ENCODE data around the gene PCP4L1. TPM values are rescaled to one million over a fixed set of nuclear protein-coding genes. Genes with fewer than 3 reads are reported as not detected.

PCP4L1 gene
- total and polyA plus RNA-seq, 2 donors (not counting 1 experiment from before 2014, with no cell fraction given): not detected

- Histone ChIP-seq H3K4me3 (replicated peaks in 1 of 4; ENCODE audit: control extremely low read depth in 1 of 4, insufficient read depth in 1 of 4, low read depth in 3 of 4, low read length in 4 of 4) (no peak overlapping the region), H3K9ac (ENCODE audit: insufficient read depth, low read length) (no peak overlapping the region), H2AFZ (ENCODE audit: low read length) (no peak overlapping the region), H3K79me2 (ENCODE audit: control insufficient read depth, insufficient read depth, low read length) (no peaks in the 10 kb centered on the region), H3K27me3 (ENCODE audit: control insufficient read depth, insufficient read depth, low read length) (peaks cover 2% of the 10 kb centered on the region), H3K4me1 (ENCODE audit: control insufficient read depth, extremely low read depth, insufficient read depth, low read length) (no peaks in the 10 kb centered on the region), H4K20me1 (ENCODE audit: control insufficient read depth, extremely low read depth, insufficient read depth, low read length) (no peaks in the 10 kb centered on the region), H3K4me2 (ENCODE audit: extremely low read depth, insufficient read depth, low read length) (no peak overlapping the region), H3K9me3 (ENCODE audit: control insufficient read depth, insufficient read depth, low read depth, low read length) (no peaks in the 10 kb centered on the region), H3K27ac (ENCODE audit: insufficient read depth, low read length) (no peak overlapping the region), H3K36me3 (ENCODE audit: control insufficient read depth, insufficient read depth, low read length) (no peaks in the 10 kb centered on the region)
- TF ChIP-seq EZH2 (IDR thresholded peaks at IDR 0.05; ENCODE audit: low read length, missing control alignments): no peak
- TF ChIP-seq, protein P1, sequence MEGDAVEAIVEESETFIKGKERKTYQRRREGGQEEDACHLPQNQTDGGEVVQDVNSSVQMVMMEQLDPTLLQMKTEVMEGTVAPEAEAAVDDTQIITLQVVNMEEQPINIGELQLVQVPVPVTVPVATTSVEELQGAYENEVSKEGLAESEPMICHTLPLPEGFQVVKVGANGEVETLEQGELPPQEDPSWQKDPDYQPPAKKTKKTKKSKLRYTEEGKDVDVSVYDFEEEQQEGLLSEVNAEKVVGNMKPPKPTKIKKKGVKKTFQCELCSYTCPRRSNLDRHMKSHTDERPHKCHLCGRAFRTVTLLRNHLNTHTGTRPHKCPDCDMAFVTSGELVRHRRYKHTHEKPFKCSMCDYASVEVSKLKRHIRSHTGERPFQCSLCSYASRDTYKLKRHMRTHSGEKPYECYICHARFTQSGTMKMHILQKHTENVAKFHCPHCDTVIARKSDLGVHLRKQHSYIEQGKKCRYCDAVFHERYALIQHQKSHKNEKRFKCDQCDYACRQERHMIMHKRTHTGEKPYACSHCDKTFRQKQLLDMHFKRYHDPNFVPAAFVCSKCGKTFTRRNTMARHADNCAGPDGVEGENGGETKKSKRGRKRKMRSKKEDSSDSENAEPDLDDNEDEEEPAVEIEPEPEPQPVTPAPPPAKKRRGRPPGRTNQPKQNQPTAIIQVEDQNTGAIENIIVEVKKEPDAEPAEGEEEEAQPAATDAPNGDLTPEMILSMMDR (conservative IDR thresholded peaks at IDR 0.05 in 1 of 2, IDR thresholded peaks at IDR 0.05 in 1 of 2; ENCODE audit: low read depth in 1 of 2, low read length in 2 of 2): no peak
- DNase-seq (ENCODE audit: low read depth in 2 of 2): no peak
Observed at GRCh38 chr1:161285521-161285920, 27.0 kb downstream of the PCP4L1 start.

DNA sequence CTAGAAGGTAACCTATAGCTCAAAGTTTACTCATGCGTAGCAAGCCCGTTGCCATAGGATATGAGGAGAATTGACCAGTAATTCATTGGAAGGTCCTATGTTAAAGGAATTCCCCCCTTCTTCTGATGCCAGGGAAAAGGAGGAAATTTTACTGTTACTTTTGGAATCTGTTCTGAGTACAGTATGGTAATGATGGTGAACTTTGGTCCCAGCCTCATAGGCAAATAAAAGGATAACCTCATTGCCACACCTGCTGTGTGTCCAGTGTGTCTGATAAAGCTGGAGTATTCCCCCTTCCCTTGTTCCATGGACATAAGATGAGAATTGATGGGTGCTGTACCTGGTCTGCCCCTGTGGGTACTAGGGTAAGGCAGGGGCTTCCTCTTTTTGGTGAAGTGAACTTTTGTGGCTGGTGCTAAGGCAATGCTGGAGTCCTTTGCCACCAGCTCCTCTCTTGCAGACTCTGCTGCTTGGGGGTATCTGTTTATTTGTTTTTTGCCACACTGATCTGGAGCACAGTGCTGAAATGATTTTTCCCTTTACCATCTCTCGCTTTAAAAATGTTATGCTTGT lies 29.0 kb downstream of the PCP4L1 start:
- H3K9me3 ChIP-seq (ENCODE audit: control insufficient read depth, insufficient read depth, low read depth, low read length): no peaks in the 10 kb centered on the region
- no peak for DNase-seq (ENCODE audit: low read depth in 2 of 2)

GRCh38 chr1:161290779-161291178 lies 32.2 kb downstream of the PCP4L1 start:
- no peak overlapping the region for H3K4me2 ChIP-seq (ENCODE audit: extremely low read depth, insufficient read depth, low read length)
- TF ChIP-seq, protein P1 (conservative IDR thresholded peaks at IDR 0.05 in 1 of 2, IDR thresholded peaks at IDR 0.05 in 1 of 2; ENCODE audit: low read depth in 1 of 2, low read length in 2 of 2): no peak
- no peak for TF ChIP-seq EZH2 (IDR thresholded peaks at IDR 0.05; ENCODE audit: low read length, missing control alignments)
- H3K79me2 ChIP-seq (ENCODE audit: control insufficient read depth, insufficient read depth, low read length): no peaks in the 10 kb centered on the region
- DNase-seq (ENCODE audit: low read depth in 2 of 2): no peak
- H3K9ac ChIP-seq (ENCODE audit: insufficient read depth, low read length): no peak overlapping the region
- no peaks in the 10 kb centered on the region for H3K4me1 ChIP-seq (ENCODE audit: control insufficient read depth, extremely low read depth, insufficient read depth, low read length)
- no peaks in the 10 kb centered on the region for H4K20me1 ChIP-seq (ENCODE audit: control insufficient read depth, extremely low read depth, insufficient read depth, low read length)
- no peak overlapping the region for H3K27ac ChIP-seq (ENCODE audit: insufficient read depth, low read length)
- H3K36me3 ChIP-seq (ENCODE audit: control insufficient read depth, insufficient read depth, low read length): no peaks in the 10 kb centered on the region
- H3K4me3 ChIP-seq (replicated peaks in 1 of 4; ENCODE audit: control extremely low read depth in 1 of 4, insufficient read depth in 1 of 4, low read depth in 3 of 4, low read length in 4 of 4): no peak overlapping the region
- H3K9me3 ChIP-seq (ENCODE audit: control insufficient read depth, insufficient read depth, low read depth, low read length): no peaks in the 10 kb centered on the region
- H3K27me3 ChIP-seq (ENCODE audit: control insufficient read depth, insufficient read depth, low read length): no peaks in the 10 kb centered on the region
- H2AFZ ChIP-seq (ENCODE audit: low read length): no peak overlapping the region

More for the DNA sequence above, 29.0 kb downstream of the PCP4L1 start:
- peaks cover 2% of the 10 kb centered on the region for H3K27me3 ChIP-seq (ENCODE audit: control insufficient read depth, insufficient read depth, low read length)
- H3K79me2 ChIP-seq (ENCODE audit: control insufficient read depth, insufficient read depth, low read length): no peaks in the 10 kb centered on the region
- H3K4me3 ChIP-seq (replicated peaks in 1 of 4; ENCODE audit: control extremely low read depth in 1 of 4, insufficient read depth in 1 of 4, low read depth in 3 of 4, low read length in 4 of 4): no peak overlapping the region
- H3K9ac ChIP-seq (ENCODE audit: insufficient read depth, low read length): no peak overlapping the region
- H3K4me2 ChIP-seq (ENCODE audit: extremely low read depth, insufficient read depth, low read length): no peak overlapping the region
- H4K20me1 ChIP-seq (ENCODE audit: control insufficient read depth, extremely low read depth, insufficient read depth, low read length): no peaks in the 10 kb centered on the region
- H3K27ac ChIP-seq (ENCODE audit: insufficient read depth, low read length): no peak overlapping the region
- no peaks in the 10 kb centered on the region for H3K4me1 ChIP-seq (ENCODE audit: control insufficient read depth, extremely low read depth, insufficient read depth, low read length)
- H3K36me3 ChIP-seq (ENCODE audit: control insufficient read depth, insufficient read depth, low read length): no peaks in the 10 kb centered on the region
- no peak overlapping the region for H2AFZ ChIP-seq (ENCODE audit: low read length)
- TF ChIP-seq EZH2 (IDR thresholded peaks at IDR 0.05; ENCODE audit: low read length, missing control alignments): no peak
- TF ChIP-seq, protein P1 (conservative IDR thresholded peaks at IDR 0.05 in 1 of 2, IDR thresholded peaks at IDR 0.05 in 1 of 2; ENCODE audit: low read depth in 1 of 2, low read length in 2 of 2): no peak
